CD4-positive, alpha-beta T cell treated with Interleukin-6 at 100 ng/mL for 8 hours (primary cell): ENCODE results near the gene ZNF318.
A peak's percentile ranks its signal among the peaks of the same experiment; 100 is the strongest.
"Not testable (repeated sequence)": the region's sequence is repeated elsewhere in the genome, so short reads cannot be mapped to it uniquely, and the experiment has no call there.

ENCODE experiments used
- DNase-seq: peaks from one replicate; pipeline ENCODE4 v3.0.0-alpha.2; 2020; ENCODE audit warnings: mixed read lengths, low spot score

The ZNF318 gene, protein sequence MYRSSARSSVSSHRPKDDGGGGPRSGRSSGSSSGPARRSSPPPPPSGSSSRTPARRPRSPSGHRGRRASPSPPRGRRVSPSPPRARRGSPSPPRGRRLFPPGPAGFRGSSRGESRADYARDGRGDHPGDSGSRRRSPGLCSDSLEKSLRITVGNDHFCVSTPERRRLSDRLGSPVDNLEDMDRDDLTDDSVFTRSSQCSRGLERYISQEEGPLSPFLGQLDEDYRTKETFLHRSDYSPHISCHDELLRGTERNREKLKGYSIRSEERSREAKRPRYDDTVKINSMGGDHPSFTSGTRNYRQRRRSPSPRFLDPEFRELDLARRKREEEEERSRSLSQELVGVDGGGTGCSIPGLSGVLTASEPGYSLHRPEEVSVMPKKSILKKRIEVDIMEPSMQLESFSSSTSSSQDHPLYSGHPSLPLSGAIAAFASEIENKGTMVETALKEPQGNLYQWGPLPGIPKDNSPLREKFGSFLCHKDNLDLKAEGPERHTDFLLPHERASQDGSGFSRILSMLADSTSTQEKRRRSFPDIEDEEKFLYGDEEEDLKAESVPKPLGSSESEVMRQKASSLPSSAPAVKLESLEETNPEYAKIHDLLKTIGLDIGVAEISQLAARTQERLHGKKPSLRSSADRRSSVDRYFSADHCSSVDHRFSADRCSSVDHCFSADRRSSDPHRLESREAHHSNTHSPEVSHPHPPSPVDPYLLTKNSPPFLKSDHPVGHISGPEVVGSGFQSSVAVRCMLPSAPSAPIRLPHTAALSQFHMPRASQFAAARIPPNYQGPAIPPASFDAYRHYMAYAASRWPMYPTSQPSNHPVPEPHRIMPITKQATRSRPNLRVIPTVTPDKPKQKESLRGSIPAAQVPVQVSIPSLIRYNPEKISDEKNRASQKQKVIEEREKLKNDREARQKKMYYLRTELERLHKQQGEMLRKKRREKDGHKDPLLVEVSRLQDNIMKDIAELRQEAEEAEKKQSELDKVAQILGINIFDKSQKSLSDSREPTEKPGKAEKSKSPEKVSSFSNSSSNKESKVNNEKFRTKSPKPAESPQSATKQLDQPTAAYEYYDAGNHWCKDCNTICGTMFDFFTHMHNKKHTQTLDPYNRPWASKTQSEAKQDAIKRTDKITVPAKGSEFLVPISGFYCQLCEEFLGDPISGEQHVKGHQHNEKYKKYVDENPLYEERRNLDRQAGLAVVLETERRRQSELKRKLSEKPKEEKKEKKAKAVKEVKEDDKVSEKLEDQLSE (N-terminal part only)

DNA sequence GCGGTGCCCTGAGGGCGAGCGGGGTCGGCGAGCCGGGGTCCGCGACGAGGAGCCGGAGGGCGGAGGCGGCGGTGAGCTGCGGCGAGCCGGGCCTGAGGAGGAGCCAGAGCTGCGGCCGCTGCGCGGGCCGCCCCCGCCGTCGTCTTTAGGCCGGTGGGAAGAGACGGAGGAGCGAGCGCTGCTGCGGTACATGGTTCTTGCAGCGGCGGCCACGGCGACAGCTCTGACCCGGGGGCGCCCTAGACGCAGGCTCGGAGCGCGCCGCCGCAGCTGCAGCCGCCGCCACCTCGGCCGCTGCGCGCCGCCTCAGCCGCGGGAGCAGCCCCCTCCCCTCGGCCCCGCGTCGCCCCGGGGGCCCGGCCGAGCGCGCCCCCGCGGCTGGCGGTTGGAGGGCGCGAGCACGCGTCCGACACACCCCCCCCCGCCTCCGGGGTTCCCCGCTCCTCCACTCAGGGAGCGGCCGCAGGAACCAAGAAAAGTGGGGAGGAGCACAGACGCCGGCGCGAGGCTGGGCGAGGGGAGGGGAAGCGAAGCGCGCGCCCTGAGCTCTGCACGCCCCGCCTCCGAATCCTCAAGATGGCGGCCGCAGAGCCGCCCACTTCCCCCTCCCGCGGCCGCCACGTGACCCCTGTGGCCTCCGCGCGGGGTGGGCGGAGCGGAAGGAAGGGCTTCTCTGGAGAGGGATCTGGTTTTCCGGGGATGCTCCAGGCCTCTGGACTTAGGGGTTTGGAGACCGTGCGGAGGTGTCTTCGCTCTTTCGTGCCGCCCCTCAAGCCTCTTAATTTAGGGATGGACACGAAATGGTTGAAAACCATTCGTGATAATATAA, at the start of gene ZNF318:
Gene ZNF318, minus strand, starts transcription at position 474 of the 829 bp plus-strand sequence. Its CDS starts 282 bp downstream, at position 192.
- DNase-seq = peak; percentile 96

DNA sequence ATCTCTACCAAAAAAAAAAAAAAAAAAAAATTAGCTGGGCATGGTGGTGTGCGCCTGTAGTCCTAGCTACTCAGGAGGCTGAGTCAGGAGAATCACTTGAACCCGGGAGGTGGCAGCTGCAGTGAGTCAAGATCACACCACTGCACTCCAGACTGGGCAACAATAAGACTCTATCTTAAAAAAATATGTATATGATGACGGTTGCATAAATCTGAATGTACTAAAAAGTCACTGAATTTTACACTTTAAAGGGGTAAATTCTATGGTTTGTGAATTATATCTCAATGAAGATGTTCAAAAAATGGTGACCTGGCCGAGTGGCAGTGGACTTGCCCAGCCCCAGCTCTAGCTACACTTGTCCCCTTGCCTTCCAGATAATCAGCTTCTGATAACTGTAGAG, 47.5 kb upstream of the ZNF318 start:
- DNase-seq = no peak

DNA sequence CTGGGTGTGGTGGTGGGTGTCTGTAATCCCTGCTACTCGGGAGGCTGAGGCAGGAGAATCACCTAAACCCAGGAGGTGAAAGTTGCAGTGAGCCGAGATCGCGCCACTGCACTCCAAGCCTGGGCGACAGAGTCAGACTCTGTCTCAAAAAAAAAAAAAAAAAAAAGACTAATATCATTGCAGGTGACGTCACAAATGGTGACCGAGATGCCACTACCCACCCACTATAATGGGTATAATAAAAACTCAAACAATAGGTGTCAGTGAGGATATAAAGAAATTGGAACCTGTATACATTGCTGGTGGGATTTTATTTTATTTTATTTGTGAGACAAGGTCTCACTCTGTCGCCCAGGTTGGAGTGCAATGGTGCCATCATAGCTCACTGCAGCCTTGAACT, 45.8 kb upstream of the ZNF318 start:
- DNase-seq = not testable (repeated sequence)

DNA sequence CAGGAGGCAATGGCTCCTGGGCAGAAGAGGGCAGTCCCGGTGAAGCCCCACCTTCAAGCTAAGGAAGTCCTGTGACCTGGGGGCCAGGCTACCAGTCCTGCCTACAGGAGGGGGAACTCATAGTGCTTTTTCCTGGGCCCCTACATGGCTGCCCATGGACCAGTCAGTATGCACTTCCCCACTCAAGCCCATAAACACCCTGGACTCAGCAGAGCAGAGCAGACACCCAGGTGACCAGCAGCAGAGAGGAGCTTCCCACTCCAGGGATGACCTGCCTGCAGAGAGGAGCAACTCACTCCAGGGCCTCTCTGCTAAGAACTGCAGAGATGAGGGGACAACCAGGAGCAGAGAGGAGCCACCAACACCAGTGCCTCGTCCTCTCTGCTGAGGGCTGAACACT, 43.6 kb upstream of the ZNF318 start:
- DNase-seq = no peak

DNA sequence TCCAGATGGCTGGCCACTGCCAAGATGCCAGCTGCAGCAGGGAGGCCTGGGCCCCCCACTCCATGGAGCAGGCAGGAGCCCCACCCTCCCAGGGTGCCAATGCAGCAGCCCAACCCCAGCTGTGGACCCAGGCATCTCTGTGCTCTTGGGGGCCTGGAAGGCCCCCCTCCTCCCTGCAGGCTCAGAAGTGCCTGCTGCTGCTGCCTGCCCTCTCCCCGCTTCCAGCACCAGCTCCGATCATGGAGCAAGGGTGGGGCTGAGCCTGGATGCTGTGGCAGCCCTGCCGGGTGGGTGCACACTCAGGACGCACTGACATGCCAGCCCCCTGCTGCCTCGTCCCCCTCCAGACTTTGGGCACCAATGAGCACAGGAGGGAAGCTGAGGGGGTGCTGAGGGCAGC, 43.1 kb upstream of the ZNF318 start:
- DNase-seq = no peak

DNA sequence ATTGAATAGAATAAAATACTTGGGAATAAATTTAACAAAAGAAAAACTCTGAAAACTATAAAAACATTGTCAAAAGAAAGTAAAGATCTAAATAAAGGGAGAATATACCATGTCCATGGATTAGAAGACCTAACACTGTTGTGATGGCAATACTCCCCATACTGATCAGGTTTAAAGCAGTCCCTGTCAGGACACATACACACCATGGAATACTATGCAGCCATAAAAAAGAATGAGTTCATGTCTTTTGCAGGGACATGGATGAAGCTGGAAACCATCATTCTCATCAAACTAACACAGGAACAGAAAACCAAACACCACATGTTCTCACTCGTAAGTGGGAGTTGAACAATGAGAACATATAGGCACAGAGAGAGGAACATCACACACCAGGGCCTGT, 41.3 kb upstream of the ZNF318 start:
- not testable (repeated sequence) for DNase-seq

DNA sequence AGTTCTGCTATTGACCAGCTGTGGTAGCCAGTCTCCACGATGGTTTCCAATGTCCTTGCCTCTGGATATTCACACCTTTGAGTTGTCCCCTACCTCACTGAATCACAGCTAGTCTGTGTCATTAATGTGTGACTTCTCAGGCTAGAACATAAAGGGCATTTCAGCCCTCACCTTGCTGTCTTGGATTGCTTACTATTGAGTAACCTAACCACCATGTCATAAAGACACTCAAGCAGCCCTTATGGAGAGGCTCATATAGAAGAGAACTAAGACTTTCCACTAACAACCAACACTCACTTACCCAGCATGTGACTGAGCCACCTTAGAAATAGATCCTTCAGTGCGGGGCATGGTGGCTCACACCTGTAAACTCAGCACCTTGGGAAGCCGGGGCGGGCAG, 38.8 kb upstream of the ZNF318 start:
- DNase-seq = no peak

DNA sequence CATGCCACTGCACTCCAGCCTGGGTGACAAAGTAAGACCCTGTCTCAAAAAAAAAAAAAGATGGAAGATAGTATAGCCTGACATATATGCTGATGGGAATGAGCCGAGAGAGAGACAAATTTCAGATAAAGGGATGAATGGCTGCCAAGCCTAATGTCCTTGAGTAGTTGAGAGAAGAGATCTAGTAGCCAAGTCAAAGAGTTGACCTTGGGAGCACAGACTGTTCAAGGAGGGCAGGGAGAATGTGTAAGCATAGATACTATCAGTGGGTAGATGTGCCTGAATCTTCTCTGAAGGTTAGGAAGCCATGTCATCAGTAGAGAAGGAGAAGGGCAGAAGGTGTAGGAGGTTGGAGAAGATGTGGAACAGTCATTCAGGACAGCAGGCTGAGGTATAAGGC, 37.8 kb upstream of the ZNF318 start:
- DNase-seq = no peak

DNA sequence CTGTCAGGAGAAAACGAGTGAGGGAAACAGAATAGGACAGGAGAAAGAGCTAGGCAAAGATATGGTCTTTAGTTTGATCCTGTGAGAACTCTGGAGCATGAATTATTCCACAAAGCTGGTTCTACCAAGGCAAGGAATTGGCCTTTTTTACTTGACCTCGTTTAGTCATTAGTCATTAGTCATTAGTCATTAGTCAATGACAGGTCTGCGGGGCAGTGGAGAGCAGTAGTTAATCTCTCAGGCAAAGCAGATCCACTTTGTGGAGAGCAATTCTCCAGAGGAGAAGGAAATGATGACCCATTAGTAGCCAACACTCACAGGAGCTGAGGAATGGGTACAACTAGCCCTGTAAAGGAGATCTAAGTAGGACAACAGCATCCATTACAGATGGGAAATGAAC, 35.9 kb upstream of the ZNF318 start:
- DNase-seq = no peak

DNA sequence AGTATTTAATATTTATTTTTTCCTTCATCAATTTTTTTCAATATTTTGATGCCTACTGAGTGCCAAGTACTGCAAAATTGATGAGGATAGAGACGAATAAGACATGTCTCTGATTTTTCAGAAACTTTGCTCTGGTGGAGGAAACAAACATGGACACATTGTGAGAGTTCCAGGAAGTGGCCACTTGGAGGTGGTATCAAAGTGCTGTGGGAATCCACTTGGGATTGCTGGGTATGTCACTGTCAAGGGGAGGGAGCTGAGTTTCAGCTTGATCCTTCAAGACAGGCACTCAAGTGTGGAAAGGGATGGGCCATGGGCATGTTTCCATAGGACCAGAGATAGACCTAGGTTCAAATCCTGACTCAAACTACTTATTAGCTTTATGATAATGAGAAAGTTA, 33.4 kb upstream of the ZNF318 start:
- DNase-seq = no peak

DNA sequence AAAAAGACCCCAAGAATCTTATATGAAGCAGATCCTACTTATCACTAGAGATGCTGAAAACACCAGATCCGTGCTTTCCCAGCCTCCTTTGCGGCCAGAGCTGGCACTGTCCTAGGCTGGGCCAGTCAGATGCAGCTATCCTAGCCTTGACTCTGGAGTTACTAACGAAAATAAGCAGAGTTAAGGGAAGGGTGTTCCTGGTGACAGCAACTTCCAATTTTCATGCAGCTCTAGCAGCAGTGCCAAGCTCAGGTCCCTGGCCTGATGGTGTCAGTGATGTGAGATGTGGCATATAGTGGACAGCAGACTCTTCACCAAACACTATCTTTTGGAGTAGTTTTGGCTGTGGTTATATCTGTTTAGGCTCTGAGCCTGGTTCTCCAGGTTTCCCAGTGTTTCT, 32.3 kb upstream of the ZNF318 start:
- no peak for DNase-seq

DNA sequence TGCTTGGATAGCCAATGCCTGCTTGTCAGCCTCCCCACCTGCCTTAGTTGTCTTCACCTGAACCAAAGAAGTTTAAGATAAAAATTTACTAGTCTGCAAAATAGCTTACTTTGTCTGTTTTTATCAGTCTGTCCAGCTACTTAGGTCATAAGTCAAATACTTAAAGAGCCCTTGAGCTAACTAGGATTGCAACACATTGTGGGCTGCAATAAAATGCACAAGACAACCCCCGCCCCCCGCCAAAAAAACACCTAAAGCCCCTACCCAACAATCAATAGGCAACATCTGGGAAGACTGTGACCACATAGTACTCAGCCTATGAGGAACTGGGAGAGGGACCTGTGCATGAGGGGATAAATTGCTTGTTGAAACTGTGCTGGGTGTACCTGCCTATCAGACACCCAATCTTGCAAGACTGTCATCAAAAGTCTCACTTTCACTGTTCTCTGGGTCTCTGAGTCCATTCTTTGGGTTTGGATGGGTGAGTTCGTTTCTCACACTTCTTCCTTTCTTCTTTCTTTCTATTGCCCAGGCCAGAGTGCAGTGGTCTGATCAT, 30.6 kb upstream of the ZNF318 start:
- no peak for DNase-seq

DNA sequence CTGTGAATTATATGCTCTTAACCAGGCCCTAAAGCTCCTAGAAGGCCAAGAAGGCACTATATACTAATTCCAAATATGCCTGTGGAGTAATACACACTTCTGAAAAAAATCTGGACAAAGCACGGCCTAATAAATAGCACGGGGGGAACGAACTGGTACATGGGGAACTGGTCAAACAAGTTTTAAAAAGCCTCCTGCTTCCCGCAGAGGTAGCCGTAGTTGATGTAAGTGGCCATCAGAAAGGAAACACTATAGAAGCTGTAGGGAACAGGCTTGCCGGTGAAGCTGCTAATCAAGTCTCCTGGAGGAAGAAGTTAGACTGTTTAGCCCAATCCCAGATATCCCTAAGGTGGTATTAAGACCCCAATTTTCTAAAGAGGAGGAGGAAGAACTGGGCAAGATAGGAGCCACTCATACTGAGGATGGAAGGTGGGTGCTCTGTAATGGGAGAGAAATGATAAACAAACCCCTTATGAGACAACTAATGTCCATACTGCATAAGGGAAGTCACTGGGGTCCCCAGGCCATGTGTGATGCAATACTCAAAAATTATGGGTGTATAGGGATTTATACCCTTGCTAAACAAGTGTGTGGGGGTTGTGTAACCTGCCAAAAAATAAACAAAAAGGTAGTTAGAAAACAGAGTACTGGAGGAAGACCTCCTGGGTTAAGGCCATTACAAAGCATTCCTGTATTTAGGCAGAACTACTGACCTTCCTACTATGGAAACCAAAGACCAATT, 27.1 kb upstream of the ZNF318 start:
- no peak for DNase-seq

DNA sequence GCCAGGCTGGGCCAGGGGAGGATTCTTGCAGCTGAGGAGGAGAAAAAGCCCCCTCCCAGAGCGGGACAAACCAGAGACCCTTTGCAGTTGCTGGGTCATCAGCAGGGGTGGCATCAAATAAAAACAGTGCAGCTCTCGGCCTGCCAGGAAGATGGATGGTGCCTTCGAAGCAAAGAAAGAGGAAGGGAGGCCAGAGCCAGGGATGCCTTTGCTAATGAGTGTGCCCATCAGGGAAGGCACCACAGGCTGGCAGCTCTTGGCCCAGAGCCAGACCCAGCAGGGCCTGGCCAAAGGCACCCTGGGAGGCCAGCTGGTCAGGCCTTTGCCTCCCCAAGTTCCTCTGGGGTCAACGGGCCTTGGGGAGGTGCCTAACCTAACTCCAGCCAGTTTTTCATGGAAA, 26.3 kb upstream of the ZNF318 start:
- DNase-seq = no peak

DNA sequence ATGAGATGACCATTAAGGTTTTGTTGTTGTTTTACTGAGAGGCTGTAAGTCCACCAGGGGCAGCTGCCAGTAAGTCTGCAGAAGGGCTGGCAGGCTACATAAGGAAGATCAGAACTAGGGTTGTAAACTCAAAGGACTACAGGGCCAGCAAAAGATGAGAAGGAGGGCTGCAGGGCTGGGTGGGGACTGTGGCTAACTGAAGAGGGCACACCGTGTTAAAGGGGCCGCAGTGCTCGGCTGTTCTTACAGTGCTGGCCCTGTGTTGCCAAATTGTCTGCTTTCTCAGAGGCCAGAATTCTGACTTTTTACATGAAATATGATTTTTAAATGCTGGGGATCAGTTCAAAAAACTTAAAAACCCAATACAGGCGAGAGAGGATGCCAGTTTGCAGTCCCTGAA, 25.5 kb upstream of the ZNF318 start:
- no peak for DNase-seq

DNA sequence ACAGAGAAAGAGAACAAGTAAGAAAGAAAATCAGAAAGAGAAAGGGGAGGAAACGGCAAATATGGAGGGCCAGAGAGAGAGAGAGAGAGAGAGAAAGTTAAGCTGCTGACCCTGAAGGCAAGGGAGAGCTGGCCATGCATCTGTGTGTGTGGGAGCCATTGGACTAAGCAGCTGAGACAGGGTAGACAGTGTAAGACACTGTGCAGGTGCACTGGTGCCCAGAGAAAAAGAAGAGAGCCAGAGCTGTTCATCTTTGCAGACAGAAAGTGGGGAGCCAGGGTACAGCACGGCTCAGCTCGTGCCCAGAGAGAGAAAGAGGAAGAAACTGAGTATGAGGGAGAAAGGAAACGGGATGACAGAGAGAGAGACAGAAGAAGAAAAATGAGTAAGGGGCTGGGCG, 24.2 kb upstream of the ZNF318 start:
- no peak for DNase-seq

DNA sequence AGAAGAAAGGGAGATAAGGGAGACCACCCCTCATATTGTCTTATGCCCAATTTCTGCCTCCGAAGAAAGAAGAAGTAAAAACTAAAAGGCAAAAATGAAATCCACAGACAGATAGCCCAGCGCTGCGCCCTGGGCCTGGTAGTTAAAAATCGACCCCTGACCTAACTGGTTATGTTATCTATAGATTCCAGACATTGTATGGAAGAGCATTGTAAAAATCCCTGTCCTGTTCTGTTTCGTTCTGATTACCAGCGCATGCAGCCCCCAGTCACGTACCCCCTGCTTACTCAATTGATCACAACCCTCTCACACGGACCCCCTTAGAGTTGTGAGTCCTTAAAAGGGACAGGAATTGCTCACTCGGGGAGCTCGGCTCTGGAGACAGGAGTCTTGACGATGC, 23.7 kb upstream of the ZNF318 start:
- not testable (repeated sequence) for DNase-seq

DNA sequence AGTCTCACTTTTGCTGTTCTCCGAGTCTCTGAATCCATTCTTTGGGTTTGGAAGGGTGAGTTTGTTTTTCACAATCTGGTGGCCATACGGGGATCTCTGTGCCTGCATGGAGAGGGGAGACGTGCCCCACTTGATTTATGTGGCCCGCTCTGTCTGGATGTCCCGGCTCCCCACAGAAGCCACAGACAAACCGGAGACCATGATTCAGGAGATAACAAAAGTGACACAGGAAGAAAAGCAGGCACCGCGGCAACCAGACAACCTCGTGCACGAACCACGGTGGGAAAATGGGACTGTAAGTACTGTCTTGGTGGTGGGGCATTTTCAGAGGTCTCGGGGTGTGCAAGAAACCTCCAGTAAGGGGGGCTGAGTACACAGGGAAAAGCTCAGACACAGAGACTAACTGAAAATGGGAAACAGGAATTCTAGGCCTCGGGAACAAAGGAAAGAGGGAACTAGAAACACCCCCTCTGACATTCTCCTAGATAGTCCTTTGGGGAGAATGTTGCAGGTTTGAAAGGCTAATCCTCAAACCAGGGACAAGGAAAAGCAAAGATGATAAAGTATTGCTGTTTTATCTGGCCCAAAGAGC, 22.1 kb upstream of the ZNF318 start:
- peak; percentile 44 for DNase-seq

DNA sequence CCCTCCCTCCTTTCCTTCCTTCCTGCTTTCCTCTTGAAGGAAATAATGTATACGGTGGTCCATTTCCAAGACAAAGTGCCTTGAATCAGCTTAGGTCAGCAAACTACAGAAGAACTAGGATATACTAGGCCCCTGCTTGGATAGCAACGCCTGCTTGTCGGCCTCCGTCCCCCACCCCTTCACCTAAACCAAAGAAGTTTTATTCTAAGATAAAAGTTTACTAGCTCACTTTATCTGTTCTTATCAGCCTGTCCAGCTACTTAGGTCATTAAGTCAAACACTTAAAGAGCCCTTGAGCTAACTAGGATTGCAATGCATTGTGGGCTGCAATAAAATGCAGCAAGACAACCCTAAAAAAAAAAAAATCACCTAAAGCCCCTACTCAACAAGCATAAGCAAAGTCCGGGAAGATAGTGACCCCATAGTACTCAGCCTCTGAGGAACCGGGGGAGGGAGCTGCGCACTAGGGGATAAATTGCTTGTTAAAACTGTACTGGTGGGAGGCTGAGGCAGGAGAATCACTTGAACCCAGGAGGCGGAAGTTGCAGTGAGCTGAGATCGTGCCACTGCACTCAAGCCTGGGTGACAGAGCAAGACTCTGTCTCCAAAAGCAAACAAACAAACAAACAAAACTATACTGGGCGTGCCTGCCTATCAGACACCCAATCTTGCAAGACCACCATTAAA, 21.4 kb upstream of the ZNF318 start:
- not testable (repeated sequence) for DNase-seq
